GM19395 (cell line): Measurements from ENCODE around the gene TMEM184A.
"Not testable (repeated sequence)": the region's sequence is repeated elsewhere in the genome, so short reads cannot be mapped to it uniquely, and the experiment has no call there.

ENCODE experiments used
- ATAC-seq: cut with Tn5 transposase; IDR thresholded peaks from one replicate; pipeline ENCODE4 v1.9.1; 2021; ENCODE audit warnings: mild to moderate bottlenecking, moderate library complexity; ENCODE audit not compliant: unreplicated experiment

The TMEM184A gene

DNA sequence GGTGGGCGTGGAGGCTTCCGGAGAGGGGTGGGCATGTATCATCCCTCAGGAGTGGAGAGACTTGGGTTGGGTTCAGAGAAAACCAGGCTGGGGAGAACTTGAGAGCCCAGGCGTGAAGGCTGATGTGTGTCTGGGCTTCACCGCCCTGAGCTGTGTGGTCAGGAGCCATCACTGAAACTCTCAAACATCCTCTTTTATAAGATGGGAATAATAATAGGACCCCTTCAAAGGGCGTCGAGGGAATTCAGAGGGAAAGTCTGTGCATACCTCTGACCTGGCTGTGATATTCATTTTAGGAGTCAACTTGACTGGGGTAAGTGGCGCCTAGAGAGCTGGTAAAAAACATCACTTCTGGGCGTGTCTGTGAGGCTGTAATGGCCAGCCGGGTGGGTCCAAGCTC lies 34.9 kb upstream of the TMEM184A start:
- ATAC-seq = no peak

DNA sequence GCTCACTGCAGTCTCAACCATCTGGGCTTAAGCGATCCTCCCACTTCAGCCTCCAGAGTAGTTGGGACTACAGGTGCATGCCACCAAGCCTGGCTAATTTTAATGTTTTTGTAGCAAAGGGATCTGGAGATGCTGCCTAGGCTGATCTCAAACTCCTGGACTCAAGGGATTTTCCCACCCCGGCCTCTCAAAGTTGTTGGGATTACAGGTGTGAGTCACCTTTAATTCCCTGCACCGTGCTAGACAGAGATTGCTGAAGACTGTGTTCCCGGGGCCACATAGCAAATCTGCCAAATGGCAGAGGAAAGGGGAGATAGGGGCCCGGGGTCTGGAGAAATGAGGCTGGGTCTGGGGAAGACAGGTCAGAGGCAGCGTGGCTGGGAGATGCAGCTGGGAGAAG lies 34.5 kb upstream of the TMEM184A start:
- ATAC-seq = no peak

DNA sequence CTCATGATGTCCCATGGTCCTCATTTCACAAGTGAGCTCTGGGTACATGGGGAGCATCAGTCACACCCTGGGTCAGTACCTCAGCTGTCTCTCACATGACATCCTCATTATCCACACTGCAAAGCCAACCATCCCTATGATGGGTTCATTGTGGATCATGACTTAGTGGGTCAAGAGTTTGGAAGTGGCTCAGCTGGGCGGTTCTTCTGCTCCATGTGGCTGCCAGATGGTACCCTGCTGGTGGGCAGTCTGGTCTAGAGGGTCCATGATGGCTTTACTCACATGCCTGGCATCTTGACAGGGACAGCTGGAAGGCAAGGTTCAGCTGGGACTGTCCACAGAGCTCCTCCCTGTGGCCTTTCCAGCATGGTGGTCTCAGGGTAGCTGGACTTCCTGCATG lies 33.0 kb upstream of the TMEM184A start:
- ATAC-seq = no peak

DNA sequence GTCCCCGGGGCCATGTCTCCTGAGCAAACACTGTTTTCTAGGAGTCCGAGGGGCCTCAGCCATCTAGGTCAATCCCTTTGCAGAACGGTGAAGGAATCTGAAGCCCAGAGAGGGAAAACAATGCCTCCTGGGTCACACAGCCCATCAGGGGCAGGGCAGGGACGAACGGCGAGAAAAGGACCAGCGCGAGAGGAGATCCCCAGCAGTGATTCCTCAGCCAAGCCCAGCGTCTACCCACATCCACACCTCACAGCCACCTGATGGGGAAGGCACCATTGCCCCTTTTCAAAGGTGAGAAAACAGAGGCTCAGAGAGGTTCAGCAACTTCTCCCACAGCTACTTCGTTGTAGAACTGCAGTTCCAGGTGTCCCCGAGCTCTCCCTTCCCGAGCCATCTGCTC lies 31.7 kb upstream of the TMEM184A start:
- ATAC-seq = no peak

DNA sequence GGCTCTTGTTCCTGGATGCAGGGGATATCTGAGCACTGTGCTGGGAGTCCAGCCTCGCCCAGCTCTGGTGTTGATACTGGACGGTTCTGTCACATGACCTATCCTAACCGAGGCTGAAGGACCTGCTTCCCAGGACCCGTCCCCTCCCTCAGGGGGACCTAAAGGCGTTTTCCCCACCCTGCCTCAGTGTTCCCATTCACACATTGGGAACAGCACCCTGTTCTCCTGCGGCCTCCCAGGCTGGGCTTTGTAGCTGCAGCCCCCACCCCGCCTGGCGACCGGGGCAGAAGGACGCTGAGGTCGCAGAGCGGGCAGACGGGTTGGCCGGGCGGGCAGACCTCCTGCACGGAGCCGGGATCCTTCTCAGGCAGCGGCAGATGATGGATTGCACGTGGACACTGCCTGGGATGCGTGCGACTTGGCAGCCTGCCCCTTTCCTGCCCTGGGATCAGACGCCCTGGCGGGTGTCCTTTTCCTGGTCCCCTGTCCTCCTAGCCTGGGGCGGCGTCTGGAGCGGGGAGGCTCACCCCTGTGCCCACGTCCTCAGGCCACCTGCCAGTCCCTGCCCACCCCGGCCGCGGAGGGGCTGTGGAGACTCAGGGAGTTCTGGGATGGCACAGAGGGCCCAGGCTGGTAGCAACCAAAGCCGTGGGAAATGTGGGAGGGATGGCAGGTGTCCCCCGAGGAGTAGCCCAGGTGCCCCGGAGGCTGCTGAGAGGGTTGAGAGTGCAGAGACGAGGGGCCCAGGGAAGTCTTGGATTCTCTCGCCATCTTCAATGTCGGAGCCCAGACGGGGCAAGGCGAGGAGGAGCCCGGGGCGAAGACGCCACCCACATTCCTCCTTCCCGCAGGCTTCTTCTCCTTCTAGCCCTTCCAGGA lies 31.1 kb upstream of the TMEM184A start:
- ATAC-seq = no peak

DNA sequence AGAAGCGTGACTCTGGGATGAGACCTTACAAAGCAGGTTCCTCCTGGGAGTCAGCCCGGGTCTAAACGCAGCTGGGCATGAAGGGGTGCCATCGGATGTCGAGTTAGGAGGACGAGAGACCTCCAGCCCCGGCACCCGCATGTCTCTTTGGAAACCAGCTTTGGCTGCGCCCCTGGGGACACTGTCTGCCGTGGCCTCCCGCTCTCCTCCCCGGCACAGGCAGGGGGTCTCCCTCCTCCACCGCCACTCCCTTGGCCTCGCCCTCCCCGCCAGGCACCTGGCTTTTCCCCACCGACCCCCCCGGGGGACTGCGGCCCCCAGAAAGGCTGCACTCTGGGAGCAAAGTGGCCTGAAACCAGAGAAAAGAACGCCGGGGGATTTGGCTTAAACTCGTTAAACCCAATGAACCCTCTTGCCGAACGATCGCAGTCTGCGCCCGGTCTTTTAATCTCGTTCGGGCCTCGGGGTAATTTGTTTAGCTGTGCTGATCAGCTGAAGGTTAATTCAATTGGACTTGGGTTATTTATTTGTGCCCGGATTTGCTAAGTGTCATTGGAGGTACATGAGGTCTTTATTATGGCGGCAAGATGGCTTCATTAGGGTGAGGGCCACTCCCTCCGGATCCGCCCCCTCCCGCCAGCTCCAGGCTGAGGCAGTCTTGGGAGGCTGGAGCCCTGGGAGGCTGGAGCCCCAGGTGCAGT lies 30.3 kb upstream of the TMEM184A start:
- no peak for ATAC-seq

DNA sequence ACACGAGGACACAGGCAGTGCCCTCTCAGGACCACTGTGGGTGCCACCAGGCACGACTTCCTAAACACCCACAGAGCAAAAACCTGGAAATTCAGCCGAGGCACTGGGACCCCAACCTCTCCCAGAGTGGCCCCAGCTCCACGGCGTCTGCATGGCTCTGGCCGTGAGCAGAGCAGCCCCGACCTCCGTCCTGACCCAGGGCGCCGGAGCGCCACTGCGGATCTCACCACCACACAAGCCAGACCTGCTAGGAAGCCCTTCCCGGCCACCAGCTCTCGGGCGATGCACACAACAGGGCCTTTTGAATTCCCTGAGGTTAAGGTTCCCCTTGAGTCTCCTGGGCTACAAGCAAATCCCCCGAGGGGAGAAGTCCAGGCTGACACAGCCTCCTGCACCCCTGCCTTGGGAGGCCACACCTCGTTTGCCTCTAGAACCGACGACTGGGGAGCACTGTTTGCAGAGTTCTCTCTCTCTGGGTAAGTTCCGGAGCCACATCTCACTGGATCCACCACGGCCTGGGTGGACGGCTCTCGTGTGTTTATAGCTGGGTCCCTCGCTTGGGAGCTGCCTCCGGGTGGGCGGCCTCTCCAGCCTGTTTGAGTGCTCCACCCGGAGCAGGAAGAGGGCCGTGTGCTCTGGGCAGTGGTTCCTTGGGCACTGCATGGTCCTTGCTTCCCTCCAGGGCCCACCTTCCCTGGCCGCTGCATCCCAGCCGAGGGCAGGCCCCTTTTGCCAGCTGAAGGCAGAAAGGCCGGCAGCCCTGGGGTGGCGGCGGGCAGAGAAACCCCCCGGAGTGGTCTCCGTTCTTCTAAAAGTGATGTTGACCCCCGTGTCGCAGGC lies 29.4 kb upstream of the TMEM184A start:
- ATAC-seq = no peak

DNA sequence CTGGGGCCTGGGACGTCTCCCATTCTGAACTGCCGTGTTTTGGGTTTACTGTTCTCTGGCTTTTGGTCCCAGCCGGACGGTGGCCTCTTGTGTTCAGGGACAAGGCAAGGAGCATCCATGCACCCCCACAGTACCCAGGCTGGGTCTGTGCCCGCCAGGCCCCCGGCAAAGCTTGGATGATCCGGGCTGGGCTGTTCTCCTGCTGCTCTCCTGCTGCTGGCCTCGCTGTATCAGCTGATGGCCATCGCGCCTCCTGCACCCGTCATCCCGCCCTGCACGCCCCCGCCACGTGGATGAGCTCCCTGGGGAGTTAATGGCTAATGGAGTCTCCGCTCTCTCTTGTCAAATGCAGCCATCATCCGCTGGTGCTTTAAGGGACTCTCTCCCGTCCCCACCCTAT lies 28.7 kb upstream of the TMEM184A start:
- no peak for ATAC-seq

DNA sequence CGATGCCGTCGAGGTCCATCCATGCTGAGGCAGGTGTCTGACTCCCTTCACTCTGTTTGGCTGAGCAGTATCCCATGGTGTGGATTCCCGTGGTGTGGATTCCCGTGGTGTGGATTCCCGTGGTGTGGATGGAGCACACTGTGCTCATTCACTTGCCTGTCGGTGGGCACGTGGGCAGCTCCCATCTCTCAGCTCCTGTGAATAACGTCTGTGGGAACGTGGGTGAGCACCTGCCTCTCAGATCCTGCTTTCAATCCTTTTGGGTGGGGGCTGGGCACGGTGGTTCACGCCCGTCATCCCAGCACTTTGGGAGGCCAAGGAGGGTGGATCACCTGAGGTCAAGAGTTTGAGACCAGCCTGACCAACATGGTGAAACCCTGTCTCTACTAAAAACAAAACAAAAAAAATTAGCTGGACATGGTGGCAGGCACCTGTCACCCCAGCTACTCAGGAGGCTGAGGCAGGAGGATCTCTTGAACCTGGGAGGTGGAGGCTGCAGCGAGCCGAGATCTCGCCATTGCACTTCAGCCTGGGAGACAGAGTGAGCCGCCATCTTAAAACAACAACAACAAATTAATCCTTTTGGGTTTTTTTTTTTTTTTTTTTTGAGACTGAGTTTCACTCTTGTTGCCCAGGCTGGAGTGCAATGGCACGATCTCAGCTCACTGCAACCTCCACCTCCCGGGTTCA lies 27.4 kb upstream of the TMEM184A start:
- ATAC-seq = not testable (repeated sequence)

DNA sequence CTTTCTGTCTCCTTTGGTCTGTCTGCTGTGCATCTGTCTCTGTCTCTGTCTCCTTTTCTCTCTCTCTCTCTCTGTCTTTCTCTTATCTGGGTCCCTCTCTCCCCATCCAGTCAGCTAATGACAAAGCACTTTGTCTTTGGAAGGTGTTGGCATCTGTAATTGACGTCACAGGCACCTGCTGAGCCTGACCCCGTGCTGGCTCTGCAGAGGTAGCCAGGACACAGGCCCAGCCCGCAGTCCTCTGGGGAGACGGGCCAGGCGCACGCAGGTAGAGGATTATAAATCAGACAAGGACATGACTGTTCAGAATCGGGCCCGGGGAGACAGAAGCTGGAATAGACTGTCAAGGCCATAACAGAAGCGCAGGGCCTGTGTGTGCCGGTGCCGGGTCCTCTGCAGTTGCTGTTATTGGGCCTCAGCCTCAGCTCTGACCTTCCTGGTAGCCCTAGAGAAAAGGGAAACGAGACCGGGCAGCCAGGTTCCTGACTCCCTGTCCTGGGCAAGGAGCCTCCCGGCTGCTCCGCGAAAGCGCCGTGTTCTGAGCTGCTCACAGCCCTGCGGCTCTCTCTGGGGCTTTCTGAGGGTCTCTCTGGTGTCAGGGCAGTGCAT lies 24.5 kb upstream of the TMEM184A start:
- no peak for ATAC-seq

DNA sequence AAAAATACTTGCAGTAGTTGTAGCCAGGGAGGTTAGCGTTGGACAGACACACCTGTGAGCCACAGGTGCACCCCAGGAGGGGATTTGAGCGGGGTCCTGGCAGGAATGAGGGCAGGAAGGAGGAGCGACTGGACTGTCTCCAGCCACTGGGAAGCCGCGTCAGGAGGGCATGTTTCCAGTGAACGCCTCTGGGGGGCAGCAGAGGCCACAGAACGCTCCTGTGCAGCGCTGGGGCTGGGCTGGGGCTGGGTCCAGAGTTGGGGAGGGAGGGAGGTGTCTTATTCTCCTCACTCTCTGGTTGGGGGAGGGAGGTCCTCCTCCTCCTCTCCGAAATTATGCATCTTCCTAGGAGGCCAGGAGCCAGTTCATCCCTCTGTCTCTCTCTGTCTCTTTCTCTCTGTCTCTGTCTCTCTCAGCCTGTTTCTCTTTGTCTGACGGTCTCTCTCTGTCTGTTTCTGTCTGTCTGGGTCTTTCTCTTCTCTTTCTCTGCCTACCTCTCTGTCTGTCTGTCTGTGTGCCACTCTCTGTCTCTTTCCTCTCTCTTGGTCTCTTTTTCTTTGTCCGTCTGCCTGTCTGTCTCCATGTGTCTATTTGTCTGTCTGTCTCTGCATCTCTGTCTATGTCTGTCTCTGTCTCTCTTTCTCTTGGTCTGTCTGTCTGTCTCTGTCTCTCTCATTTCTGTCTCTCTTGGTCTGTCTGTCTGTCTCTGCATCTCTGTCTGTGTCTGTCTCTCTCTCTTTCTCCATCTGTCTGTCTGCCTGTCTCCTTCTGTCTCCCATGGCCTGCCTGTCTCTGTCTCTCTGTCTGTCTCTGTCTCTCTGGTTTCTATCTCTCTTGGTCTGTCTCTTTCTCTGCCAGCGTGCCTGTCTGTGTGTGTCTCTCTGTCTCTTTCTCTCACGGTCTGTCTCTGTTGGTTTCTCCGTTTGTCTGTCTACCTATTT lies 23.7 kb upstream of the TMEM184A start:
- ATAC-seq = no peak

DNA sequence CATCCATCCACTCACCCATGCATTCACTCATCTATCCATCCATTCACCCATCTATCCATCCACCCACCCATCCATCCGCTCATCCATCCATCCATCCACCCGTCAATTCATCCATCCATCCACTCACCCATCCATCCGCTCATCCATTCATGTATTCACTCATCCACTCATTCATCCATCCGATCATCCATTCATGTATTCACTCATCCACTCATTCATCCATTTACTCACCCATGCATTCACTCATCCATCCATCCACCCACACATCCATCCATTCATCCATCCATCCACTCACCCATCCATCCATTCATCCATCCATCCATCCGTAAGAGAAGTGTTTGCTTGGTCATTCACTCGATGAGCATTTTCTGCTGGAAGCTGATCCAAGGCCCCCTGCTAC lies 22.5 kb upstream of the TMEM184A start:
- ATAC-seq = no peak

DNA sequence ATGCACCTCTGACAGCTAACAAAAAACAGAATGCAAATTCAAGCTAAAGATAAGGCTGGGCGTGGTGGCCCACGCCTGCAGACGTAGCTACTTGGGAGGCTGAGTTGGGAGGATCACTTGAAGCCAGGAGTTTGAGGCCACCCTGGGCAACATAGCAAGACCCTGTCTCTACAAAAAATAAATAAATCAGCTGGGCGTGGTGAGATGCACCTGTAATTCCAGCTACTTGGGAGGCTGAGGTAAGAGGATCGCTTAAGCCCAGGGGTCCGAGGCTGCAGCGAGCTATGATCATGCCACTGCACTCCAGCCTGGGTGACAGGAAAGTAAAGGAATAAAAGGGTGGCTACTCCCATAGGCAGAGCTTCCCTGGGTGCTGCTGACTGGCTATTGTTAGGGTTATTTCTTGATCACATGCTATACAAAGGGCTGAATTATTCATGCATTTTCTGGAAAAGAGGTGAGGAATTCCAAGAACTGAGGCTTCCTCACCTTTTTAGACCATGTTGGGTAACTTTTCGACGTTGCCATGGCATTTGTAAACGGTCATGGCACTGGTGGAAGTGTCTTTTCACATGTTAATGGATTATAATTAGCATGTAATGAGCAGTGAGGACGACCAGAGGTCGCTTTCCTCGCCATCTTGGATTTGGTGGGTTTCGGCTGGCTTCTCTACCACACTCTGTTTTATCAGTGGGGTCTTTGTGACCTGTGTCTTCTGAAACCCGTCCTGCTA lies 20.7 kb upstream of the TMEM184A start:
- ATAC-seq = no peak

DNA sequence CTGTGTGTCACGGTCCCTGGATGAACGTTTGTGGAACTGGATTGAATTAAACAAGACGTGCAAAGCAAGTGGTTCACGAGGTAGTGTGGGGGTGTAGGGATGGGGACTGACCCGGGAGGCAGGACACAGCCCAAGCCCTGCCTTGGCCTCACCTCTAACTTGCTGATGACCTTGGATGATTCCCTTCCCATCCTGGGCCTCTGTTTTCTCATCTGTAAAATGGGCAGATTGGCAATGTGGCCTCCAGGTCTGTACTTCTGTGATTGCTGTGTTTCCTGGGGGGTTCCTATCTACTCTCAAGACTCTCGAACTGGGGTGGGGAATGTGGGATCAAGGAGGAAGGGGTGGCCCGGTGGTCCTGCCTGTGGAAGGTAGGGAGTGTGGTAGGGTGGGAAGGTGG lies 19.8 kb upstream of the TMEM184A start:
- ATAC-seq = no peak

DNA sequence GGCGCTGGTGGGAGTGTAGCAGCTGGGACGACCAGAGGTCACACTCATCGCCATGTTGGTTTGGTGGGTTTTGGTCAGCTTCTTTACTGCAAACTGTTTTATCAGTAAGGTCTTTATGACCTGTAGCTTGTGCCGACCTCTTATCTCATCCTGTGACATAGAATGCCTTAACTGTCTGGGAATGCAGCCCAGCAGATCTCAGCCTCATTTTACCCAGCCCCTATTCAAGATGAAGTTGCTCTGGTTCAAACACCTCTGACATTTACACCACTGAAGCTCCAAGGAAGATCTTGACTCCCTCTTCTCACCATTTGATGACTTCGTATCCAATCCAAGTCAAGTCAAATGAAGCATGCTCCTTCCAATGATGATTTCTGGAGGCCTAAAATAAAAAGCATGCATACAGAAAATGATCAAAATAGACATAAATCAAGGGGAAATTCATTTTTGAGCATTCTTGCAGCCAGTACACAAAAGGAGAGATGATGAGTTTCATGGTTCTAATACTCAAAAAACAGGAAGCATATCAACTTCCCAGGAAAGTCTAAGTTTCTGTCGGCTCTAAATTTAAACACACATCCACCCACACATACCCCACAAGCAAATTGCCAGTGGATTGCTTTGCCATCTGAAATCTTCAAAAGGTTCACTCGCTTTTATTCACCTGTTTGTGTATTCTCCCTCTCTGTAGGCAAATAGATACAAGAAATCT lies 16.3 kb upstream of the TMEM184A start:
- no peak for ATAC-seq

DNA sequence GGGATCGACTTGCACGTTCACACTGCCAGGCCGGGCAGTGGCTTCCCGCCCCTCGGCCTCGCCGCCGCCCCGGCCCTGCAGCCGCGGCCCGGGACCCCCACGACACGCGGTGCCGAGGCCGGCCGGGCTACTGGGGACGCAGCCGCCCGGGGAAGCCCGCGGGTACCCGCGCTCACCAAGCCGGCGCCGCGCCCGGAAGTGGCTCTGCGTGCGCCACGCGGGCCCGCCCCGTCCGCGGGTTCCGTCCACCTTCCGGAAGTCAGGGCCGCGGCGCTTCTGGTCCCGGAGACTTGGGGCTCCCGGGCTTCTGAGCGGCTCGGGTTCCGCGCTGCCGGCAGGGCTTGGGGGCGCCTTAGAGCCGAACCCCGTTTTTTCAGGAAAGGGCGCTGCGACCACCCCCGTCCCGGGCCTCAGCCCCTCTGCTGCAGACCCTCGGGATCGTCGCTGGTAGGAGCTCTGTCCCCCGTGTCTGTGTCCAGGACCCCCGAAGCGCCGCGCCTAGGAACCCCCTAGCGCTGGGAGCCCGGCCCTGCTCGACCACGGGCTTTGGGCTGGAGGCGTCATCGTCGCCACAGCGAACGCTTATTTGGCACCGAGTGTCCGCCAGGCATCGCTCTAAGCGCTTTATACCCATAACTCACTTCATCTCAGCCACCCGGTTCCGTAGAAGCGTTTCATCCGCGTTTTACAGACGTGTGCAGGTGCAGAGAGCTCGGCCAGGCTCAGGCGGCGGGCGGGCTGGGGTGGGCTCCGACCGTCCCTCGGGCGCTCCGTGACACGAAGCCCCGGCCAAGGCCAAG lies 14.0 kb upstream of the TMEM184A start, which contains the start of gene PSMG3:
TSS of gene PSMG3 (minus strand) at position 200 of the 800 bp plus-strand sequence. CDS start 693 bp downstream, outside the sequence.
- ATAC-seq = peak; percentile 84

DNA sequence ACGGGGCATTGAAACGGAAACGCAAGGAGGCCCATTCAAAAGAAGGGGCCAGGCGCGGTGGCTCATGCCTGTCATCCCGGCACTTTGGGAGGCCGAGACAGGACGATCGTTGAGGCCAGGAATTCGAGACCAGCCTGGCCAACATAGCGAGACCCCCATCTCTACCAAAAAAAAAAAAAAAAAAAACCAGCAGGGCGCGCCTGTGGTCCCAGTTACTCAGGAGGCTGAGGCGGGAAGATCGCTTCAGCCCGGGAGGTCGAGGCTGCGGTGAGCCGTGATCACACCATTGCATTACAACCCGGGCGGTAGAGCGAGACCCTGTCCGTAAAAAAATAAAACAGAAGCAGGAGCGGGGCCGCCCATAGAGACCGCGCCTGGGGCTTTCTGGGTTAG lies 13.4 kb upstream of the TMEM184A start:
- ATAC-seq = no peak
